Upper lobe of right lung (tissue), 1 donor: Measurements from ENCODE around the gene TGFBR3. TPM values are rescaled to one million over a fixed set of nuclear protein-coding genes. Genes with fewer than 3 reads are reported as not detected.

Source experiments
- ATAC-seq: fragments of 200-7000 bp; cut with Tn5 transposase; one replicate; pipeline ENCODE4 v1.9.1; 2020; ENCODE audit warnings: mild to moderate bottlenecking, moderate library complexity
- DNase-seq: peaks from one replicate; pipeline ENCODE4 v3.0.0-alpha.2; 2020
- H3K27ac ChIP-seq: fragments of 200-600 bp; one replicate; pipeline ENCODE4 v1.8.0; 2022
- H3K27me3 ChIP-seq: fragments of 200-600 bp; one replicate; pipeline ENCODE4 v1.8.0; 2022; ENCODE audit warnings: mild to moderate bottlenecking
- H3K36me3 ChIP-seq: fragments of 200-600 bp; one replicate; pipeline ENCODE4 v1.8.0; 2022
- H3K4me1 ChIP-seq: fragments of 200-600 bp; one replicate; pipeline ENCODE4 v1.8.0; 2022
- H3K4me3 ChIP-seq: fragments of 200-600 bp; one replicate; pipeline ENCODE4 v1.8.0; 2022; ENCODE audit warnings: mild to moderate bottlenecking
- H3K9me3 ChIP-seq: fragments of 200-600 bp; one replicate; pipeline ENCODE4 v1.8.0; 2022
- CTCF ChIP-seq: fragments of 200-600 bp; IDR thresholded peaks from one replicate; pipeline ENCODE4 v1.8.0; 2022; ENCODE audit warnings: antibody characterized with exemption
- intact Hi-C: fragments of 100-400 bp; cut with DNase I; formaldehyde crosslinking; loops from one replicate; pipeline ENCODE4 v1.11.0; 2022
- total RNA-seq: library from RNA; stranded (reverse); fragmentation: NEBNext Ultra II Directional; extraction: Animal tissue kit (Norgen Biotek cat#: 25700); gene quantifications from one replicate; pipeline ENCODE4 v1.2.1, GENCODE V29; 2021
- donor health status: DM: no; HTN: yes; CAD: no; lungs with severe emphysema.

TGFBR3 gene
- total RNA-seq, 1 donor from 2014 or later: 55.9 TPM

GRCh38 chr1:91764471-91765115 lies 121.4 kb downstream of the TGFBR3 start:
- Histone ChIP-seq H3K27me3 (no peaks in the 10 kb centered on the region), H3K27ac (no peak overlapping the region), H3K4me3 (no peak overlapping the region), H3K9me3 (no peaks in the 10 kb centered on the region), H3K36me3 (no peaks in the 10 kb centered on the region), H3K4me1 (peaks cover 9% of the 10 kb centered on the region)
- DNase-seq (no peak), ATAC-seq (no peak)
- no peak for TF ChIP-seq CTCF
- intact Hi-C loops: no loop called here

- intact Hi-C loops: no loop called here
Measured at GRCh38 chr1:91763252-91763651, 122.7 kb downstream of the TGFBR3 start.

GRCh38 chr1:91761295-91761721 lies 124.6 kb downstream of the TGFBR3 start:
- Histone ChIP-seq H3K36me3 (no peaks in the 10 kb centered on the region), H3K4me3 (no peak overlapping the region), H3K27me3 (no peaks in the 10 kb centered on the region), H3K27ac (no peak overlapping the region), H3K9me3 (no peaks in the 10 kb centered on the region), H3K4me1 (peaks cover 9% of the 10 kb centered on the region)
- DNase-seq (no peak), ATAC-seq (peak; percentile 30)
- intact Hi-C loops: no loop called here
- TF ChIP-seq CTCF: no peak

More at GRCh38 chr1:91763252-91763651, 122.7 kb downstream of the TGFBR3 start:
- H3K9me3 ChIP-seq: no peaks in the 10 kb centered on the region
- peak overlapping the region; percentile 1 for H3K27ac ChIP-seq
- H3K36me3 ChIP-seq: no peaks in the 10 kb centered on the region
- ATAC-seq (no peak), DNase-seq (no peak)
- TF ChIP-seq CTCF: no peak
- H3K4me1 ChIP-seq: peaks cover 9% of the 10 kb centered on the region
- no peaks in the 10 kb centered on the region for H3K27me3 ChIP-seq
- H3K4me3 ChIP-seq: no peak overlapping the region

GRCh38 chr1:91760512-91760911 lies 125.4 kb downstream of the TGFBR3 start:
- intact Hi-C loops: no loop called here
- Histone ChIP-seq H3K27ac (no peak overlapping the region), H3K4me3 (no peak overlapping the region), H3K36me3 (no peaks in the 10 kb centered on the region), H3K4me1 (peaks cover 9% of the 10 kb centered on the region), H3K9me3 (no peaks in the 10 kb centered on the region), H3K27me3 (no peaks in the 10 kb centered on the region)
- DNase-seq (no peak), ATAC-seq (no peak)
- no peak for TF ChIP-seq CTCF

DNA sequence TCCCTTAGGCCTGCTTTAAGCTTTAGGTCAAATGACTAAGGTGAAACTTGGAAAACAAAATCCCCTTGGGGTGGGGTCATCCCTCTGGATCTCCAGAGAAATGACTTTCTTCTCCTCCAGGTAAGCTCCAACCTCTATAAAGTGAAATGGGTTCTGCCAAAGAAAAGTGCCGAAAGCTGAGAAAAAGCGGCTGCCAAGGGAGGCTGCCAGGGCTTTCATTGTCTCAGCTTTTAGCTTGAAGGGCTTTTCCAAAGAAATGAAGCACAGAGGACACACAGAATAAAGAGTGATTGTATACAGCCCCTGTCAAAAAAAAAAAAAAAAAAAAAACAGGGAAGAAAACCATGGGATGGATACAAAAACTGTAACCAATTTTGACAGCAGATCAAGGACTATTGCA lies 126.9 kb downstream of the TGFBR3 start:
- peaks cover 16% of the 10 kb centered on the region for H3K4me1 ChIP-seq
- no peaks in the 10 kb centered on the region for H3K9me3 ChIP-seq
- no peaks in the 10 kb centered on the region for H3K36me3 ChIP-seq
- no peak for ATAC-seq
- TF ChIP-seq CTCF: no peak
- intact Hi-C loops: no loop called here
- no peak overlapping the region for H3K27ac ChIP-seq
- no peak for DNase-seq
- no peak overlapping the region for H3K4me3 ChIP-seq
- H3K27me3 ChIP-seq: no peaks in the 10 kb centered on the region
